Body of pancreas (tissue), 4 donors: ENCODE measurements around the gene CTNND2. TPM values are rescaled to one million over a fixed set of nuclear protein-coding genes. Genes with fewer than 3 reads are reported as not detected.

ENCODE experiments used
- ATAC-seq: fragments of 150-250 bp; one replicate; pipeline ENCODE4 v1.9.1; 2016
- DNase-seq, 4 donors: peaks; one replicate each; pipeline ENCODE4 v3.0.0-alpha.2; 2019
- H3K27ac ChIP-seq, 4 donors: fragments of 200-600 bp; sonication (generic); 1 replicate in 3 of 4; 2 replicates in 1 of 4; pipeline versions ENCODE4 v1.5.1 to v1.6.1; 2016 to 2019; ENCODE audit warnings: mild to moderate bottlenecking in 1 of 4, mixed read lengths in 1 of 4, moderate library complexity in 1 of 4
- H3K27me3 ChIP-seq, 2 donors: fragments of 200-600 bp; sonication (generic); one replicate each; pipeline ENCODE4 v1.6.0; 2016; ENCODE audit warnings: mild to moderate bottlenecking in 1 of 2
- H3K36me3 ChIP-seq, 2 donors: fragments of 200-600 bp; sonication (generic); replicated peaks in 1 of 2; 2 replicates each; pipeline ENCODE4 v1.5.1; 2016; ENCODE audit warnings: low read depth in 2 of 2; ENCODE audit not compliant: insufficient read depth in 1 of 2
- H3K4me1 ChIP-seq: fragments of 200-600 bp; sonication (generic); one replicate; pipeline ENCODE4 v1.6.0; 2016
- H3K4me3 ChIP-seq, 2 donors: fragments of 200-600 bp; sonication (generic); 1 replicate in 1 of 2; 2 replicates in 1 of 2; pipeline ENCODE4 v1.5.1; 2016 to 2019
- H3K9me3 ChIP-seq, 3 donors: fragments of 200-600 bp; sonication (generic); 1 replicate in 2 of 3; 2 replicates in 1 of 3; pipeline ENCODE4 v1.5.1; 2016
- POLR2A ChIP-seq, 3 donors: fragments of 450-650 bp; IDR thresholded peaks; one replicate each; pipeline ENCODE4 v1.6.1; 2016; ENCODE audit warnings: antibody characterized with exemption in 3 of 3, mild to moderate bottlenecking in 2 of 3
- WGBS, 2 donors: methylation state at CpG; one replicate each; pipeline ENCODE4 v1.1.5; 2017; 5-methylcytosine and 5-hydroxymethylcytosine counted together
- intact Hi-C: fragments of 100-400 bp; cut with DNase I; formaldehyde crosslinking; loops from one replicate; pipeline ENCODE4 v1.15.1; 2023
- total RNA-seq, 2 donors: library from RNA; depleted of rRNA; stranded (reverse); fragments of >200 nt; gene quantifications; one replicate each; pipeline ENCODE4 v1.1.0, GENCODE V29; 2016
- TF ChIP-seq, protein P1 (sequence below), 7 experiments: fragments of 450-650 bp in 4 of 7; fragments of 200-600 bp in 3 of 7; sonication (generic) in 3 of 7; IDR thresholded peaks; one replicate each; pipeline ENCODE4 v1.5.1; 2016 to 2019; ENCODE audit warnings: antibody characterized with exemption in 7 of 7

Gene CTNND2
- total RNA-seq, 2 donors from 2014 or later, result 21.0 to 82.4 TPM

DNA sequence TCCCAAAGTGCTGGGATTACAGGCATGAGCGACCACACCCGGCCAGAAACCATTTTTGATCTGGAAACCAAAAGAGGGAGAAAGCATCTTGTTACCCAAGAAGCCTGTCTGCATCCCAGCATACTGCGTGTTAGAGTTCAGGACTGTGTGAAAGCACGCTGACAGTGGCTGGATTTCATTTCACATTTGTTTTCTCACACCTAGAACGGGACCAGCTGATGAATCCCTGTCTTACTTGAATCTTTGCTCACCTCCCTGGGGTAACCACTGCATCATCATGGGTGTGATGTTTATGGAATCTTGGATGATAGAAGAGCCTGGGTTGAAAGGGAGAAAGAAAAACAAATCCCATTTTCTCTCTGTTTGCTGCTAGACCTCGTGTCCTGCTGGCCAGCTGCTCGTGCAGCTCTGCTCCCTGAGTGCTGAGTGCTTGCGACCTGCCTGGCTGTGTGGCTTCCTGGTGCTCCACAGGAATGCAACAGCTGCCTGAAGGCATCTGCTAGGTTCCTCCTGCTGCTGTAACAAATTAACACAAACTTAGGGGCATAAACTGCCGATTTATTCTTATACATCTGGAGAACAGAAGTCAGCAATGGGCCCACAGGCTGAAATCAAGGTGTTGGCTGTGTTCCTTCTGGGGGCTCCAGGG, 764.9 kb downstream of the CTNND2 start:
- no peaks in the 10 kb centered on the region for H3K4me1 ChIP-seq
- 74 to 82% methylated on average over 7 to 9 of the region's 9 CpGs for WGBS, 2 donors
- no peak for DNase-seq

DNA sequence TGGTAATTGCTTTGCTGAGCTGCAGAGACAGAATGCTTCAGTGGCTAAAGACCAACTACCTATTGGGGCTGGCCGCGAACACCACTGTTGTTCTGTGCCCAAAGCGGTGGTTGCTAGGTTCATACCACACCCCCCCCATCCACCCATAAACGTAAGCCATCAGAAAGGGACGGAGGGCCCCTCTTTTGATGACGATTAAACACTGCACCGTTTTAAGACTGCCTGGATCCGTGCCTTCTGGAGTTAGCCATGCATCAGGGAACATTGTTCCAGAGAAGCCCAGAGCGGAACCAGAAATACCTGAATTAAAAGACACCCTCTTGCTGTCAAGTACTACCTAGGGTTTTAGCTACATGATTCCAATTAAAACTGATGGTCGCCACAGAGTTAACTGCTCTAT, 774.1 kb downstream of the CTNND2 start:
- ATAC-seq, result no peak
- Histone ChIP-seq H3K27ac (no peak overlapping the region), H3K4me1 (peaks cover 8% of the 10 kb centered on the region), H3K4me3 (no peak overlapping the region), H3K9me3 (no peaks in the 10 kb centered on the region), H3K27me3 (no peaks in the 10 kb centered on the region), H3K36me3 (no peaks in the 10 kb centered on the region)
- intact Hi-C loops, result no loop called here
- no peak for DNase-seq
- 80% methylated on average over 10 of the region's 10 CpGs for WGBS, 2 donors
- TF ChIP-seq POLR2A (IDR thresholded peaks at IDR 0.05), result no peak
- TF ChIP-seq, protein P1, sequence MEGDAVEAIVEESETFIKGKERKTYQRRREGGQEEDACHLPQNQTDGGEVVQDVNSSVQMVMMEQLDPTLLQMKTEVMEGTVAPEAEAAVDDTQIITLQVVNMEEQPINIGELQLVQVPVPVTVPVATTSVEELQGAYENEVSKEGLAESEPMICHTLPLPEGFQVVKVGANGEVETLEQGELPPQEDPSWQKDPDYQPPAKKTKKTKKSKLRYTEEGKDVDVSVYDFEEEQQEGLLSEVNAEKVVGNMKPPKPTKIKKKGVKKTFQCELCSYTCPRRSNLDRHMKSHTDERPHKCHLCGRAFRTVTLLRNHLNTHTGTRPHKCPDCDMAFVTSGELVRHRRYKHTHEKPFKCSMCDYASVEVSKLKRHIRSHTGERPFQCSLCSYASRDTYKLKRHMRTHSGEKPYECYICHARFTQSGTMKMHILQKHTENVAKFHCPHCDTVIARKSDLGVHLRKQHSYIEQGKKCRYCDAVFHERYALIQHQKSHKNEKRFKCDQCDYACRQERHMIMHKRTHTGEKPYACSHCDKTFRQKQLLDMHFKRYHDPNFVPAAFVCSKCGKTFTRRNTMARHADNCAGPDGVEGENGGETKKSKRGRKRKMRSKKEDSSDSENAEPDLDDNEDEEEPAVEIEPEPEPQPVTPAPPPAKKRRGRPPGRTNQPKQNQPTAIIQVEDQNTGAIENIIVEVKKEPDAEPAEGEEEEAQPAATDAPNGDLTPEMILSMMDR (IDR thresholded peaks at IDR 0.05), result no peak

More for the DNA sequence above, 764.9 kb downstream of the CTNND2 start:
- intact Hi-C loops, result no loop called here
- H3K9me3 ChIP-seq, result no peaks in the 10 kb centered on the region
- no peak overlapping the region for H3K27ac ChIP-seq
- no peaks in the 10 kb centered on the region for H3K36me3 ChIP-seq
- no peak for TF ChIP-seq POLR2A (IDR thresholded peaks at IDR 0.05)
- TF ChIP-seq, protein P1 (IDR thresholded peaks at IDR 0.05), result no peak
- no peaks in the 10 kb centered on the region for H3K27me3 ChIP-seq
- H3K4me3 ChIP-seq, result no peak overlapping the region
- ATAC-seq, result no peak

DNA sequence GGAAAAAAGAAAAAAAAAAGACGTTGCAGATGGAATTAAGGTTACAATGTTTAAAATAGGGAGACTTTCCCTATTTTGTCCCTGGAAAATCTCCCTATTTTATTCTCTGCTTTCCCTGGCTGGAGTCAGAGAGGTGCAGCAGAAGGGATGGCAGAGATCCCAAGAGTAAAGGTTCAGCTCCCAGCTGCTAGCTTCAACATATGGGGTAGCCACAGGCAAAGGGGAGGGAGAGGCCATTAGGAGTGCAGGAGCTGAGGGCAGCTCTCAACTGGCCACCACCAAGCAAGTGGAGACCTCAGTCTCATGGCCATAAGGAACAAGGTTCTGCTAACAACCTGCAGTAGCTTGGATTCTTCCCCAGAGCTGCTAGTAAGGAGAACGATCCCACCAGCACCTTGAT, 776.2 kb downstream of the CTNND2 start:
- DNase-seq (no peak), ATAC-seq (no peak)
- H3K4me1 ChIP-seq, result peaks cover 8% of the 10 kb centered on the region
- no peaks in the 10 kb centered on the region for H3K36me3 ChIP-seq
- H3K4me3 ChIP-seq, result no peak overlapping the region
- 75 to 87% methylated on average over 2 of the region's 2 CpGs for WGBS, 2 donors
- H3K9me3 ChIP-seq, result no peaks in the 10 kb centered on the region
- TF ChIP-seq, protein P1 (IDR thresholded peaks at IDR 0.05), result no peak
- no peak for TF ChIP-seq POLR2A (IDR thresholded peaks at IDR 0.05)
- intact Hi-C loops, result no loop called here
- H3K27ac ChIP-seq, result no peak overlapping the region
- no peaks in the 10 kb centered on the region for H3K27me3 ChIP-seq

DNA sequence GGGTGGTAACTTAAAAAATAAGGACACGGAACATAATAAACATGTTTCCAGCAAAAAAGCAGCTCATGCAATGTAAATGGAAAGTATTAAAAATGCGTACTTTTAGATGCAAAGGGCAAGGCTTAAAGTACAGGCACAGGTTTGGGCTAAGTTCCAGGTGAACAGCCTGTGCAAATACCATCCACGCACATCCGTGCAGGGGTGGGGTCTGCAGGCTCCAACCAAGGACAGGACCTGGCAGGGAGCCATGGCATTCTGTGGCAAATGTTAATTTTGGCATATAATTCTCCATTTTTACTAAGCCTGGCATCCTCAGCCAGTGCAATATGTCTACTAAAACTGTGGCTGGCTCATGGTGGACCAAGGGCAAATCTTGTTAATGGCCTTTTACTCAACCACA, 777.4 kb downstream of the CTNND2 start:
- Histone ChIP-seq H3K27me3 (no peaks in the 10 kb centered on the region), H3K4me3 (no peak overlapping the region), H3K27ac (no peak overlapping the region), H3K36me3 (no peaks in the 10 kb centered on the region), H3K4me1 (peaks cover 8% of the 10 kb centered on the region), H3K9me3 (no peaks in the 10 kb centered on the region)
- DNase-seq (peak; percentile 28 to 70 (median 65)), ATAC-seq (no peak)
- intact Hi-C loops, result no loop called here
- no peak for TF ChIP-seq POLR2A (IDR thresholded peaks at IDR 0.05)
- TF ChIP-seq, protein P1 (IDR thresholded peaks at IDR 0.05), result no peak
- 28 to 39% methylated on average over 4 of the region's 4 CpGs for WGBS, 2 donors

DNA sequence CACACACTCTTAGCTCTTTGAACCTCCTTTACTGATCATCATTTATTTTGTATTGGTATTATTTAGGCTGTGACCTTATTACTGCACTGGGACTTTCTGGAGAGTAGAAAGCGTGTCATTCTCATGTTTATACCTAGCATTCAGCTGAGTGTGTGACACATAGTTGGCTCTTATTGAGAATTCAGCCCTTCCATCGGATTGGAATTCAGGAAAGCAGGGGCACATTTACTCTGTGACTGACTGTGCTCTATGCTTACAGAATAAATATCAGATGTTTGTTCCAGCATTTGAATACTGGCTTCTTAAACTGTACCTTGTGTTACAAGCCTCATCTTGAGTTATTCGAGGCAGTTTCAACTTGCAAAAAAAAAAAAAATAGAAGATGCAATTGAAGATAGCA, 782.4 kb downstream of the CTNND2 start:
- H3K27ac ChIP-seq, result no peak overlapping the region
- DNase-seq, result no peak
- TF ChIP-seq, protein P1 (IDR thresholded peaks at IDR 0.05), result no peak
- no peak for TF ChIP-seq POLR2A (IDR thresholded peaks at IDR 0.05)
- WGBS, 2 donors, result 63 to 84% methylated on average over 3 of the region's 3 CpGs
- intact Hi-C loops, result no loop called here
- H3K36me3 ChIP-seq, result no peaks in the 10 kb centered on the region
- peaks cover 8% of the 10 kb centered on the region for H3K4me1 ChIP-seq
- H3K9me3 ChIP-seq, result no peaks in the 10 kb centered on the region
- no peaks in the 10 kb centered on the region for H3K27me3 ChIP-seq
- H3K4me3 ChIP-seq, result no peak overlapping the region
- ATAC-seq, result no peak
